Measurements from ENCODE around the gene IKZF1.
A peak's percentile ranks its signal among the peaks of the same experiment; 100 is the strongest.

IKZF1 gene

DNA sequence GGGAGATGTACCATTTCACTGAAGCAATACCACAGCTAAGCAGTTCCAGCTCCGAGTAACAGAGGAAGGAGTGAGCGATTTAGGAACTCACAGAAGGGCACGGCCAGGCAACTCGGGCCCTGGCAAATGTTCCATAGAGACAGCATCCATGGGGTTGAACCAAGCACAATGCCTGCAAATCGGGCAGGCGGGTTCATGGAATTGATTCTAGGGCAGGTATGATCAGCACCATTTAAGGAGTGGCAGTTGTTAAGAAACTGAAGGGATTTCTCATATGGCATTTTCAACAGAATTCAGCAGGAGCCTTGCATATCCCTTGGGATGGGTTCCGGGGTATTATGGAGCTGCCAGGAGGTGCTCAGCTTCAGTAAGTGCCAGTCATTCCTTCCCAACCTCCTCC, 66.4 kb downstream of the IKZF1 start:
- peaks cover 58% of the 10 kb centered on the region for H3K36me3 ChIP-seq (ENCODE audit: control insufficient read depth, insufficient read depth, low read length)
- no peak for DNase-seq
- H3K27ac ChIP-seq (ENCODE audit: insufficient read depth, low read length, poor library complexity, severe bottlenecking): peak overlapping the region; percentile 65
- no peak overlapping the region for H3K4me3 ChIP-seq (ENCODE audit: insufficient read depth, low read depth, low read length, poor library complexity, severe bottlenecking)
- H3K27me3 ChIP-seq (replicated peaks; ENCODE audit: control insufficient read depth, insufficient read depth, low read length, poor library complexity, severe bottlenecking): no peaks in the 10 kb centered on the region
- H3K9me3 ChIP-seq (ENCODE audit: control insufficient read depth, low read length): no peaks in the 10 kb centered on the region
- peaks cover 74% of the 10 kb centered on the region for H3K4me1 ChIP-seq (ENCODE audit: control insufficient read depth, insufficient read depth, low read length, poor library complexity, severe bottlenecking)

GRCh38 chr7:50371551-50372021, 67.1 kb downstream of the IKZF1 start:
- DNase-seq: no peak
- Histone ChIP-seq H3K36me3 (ENCODE audit: control insufficient read depth, insufficient read depth, low read length) (peaks cover 62% of the 10 kb centered on the region), H3K4me1 (ENCODE audit: control insufficient read depth, insufficient read depth, low read length, poor library complexity, severe bottlenecking) (peaks cover 70% of the 10 kb centered on the region), H3K9me3 (ENCODE audit: control insufficient read depth, low read length) (no peaks in the 10 kb centered on the region), H3K27ac (ENCODE audit: insufficient read depth, low read length, poor library complexity, severe bottlenecking) (peak overlapping the region; percentile 65), H3K4me3 (ENCODE audit: insufficient read depth, low read depth, low read length, poor library complexity, severe bottlenecking) (no peak overlapping the region), H3K27me3 (replicated peaks; ENCODE audit: control insufficient read depth, insufficient read depth, low read length, poor library complexity, severe bottlenecking) (no peaks in the 10 kb centered on the region)

DNA sequence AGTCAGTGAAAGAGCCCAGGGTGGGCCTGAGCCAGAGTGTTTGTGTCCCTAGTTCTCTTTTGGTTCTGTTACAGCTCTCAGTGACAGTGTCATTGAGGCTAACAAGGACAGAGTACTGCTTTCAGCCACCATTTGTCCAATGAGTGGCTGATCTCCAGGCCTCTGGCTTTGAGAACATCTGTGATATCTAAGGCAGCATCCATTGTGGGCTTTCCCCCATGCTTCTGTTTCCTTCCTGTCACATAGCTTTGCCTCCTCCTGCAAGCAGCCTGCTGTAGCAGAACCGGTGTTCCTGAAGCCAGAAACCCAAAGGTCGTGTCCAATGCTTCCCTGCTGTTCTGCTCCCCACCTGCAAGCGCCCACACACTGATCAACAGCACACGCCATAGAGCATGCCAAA, 68.4 kb downstream of the IKZF1 start:
- H3K36me3 ChIP-seq (ENCODE audit: control insufficient read depth, insufficient read depth, low read length): peaks cover 62% of the 10 kb centered on the region
- no peak for DNase-seq
- no peaks in the 10 kb centered on the region for H3K9me3 ChIP-seq (ENCODE audit: control insufficient read depth, low read length)
- H3K4me3 ChIP-seq (ENCODE audit: insufficient read depth, low read depth, low read length, poor library complexity, severe bottlenecking): no peak overlapping the region
- no peaks in the 10 kb centered on the region for H3K27me3 ChIP-seq (replicated peaks; ENCODE audit: control insufficient read depth, insufficient read depth, low read length, poor library complexity, severe bottlenecking)
- H3K4me1 ChIP-seq (ENCODE audit: control insufficient read depth, insufficient read depth, low read length, poor library complexity, severe bottlenecking): peaks cover 57% of the 10 kb centered on the region
- H3K27ac ChIP-seq (ENCODE audit: insufficient read depth, low read length, poor library complexity, severe bottlenecking): peak overlapping the region; percentile 52

GRCh38 chr7:50376056-50376820, 71.7 kb downstream of the IKZF1 start:
- no peak for DNase-seq
- H3K27ac ChIP-seq (ENCODE audit: insufficient read depth, low read length, poor library complexity, severe bottlenecking): peak overlapping the region; percentile 27
- H3K9me3 ChIP-seq (ENCODE audit: control insufficient read depth, low read length): no peaks in the 10 kb centered on the region
- no peak overlapping the region for H3K4me3 ChIP-seq (ENCODE audit: insufficient read depth, low read depth, low read length, poor library complexity, severe bottlenecking)
- H3K4me1 ChIP-seq (ENCODE audit: control insufficient read depth, insufficient read depth, low read length, poor library complexity, severe bottlenecking): peaks cover 35% of the 10 kb centered on the region
- H3K36me3 ChIP-seq (ENCODE audit: control insufficient read depth, insufficient read depth, low read length): peaks cover 76% of the 10 kb centered on the region
- no peaks in the 10 kb centered on the region for H3K27me3 ChIP-seq (replicated peaks; ENCODE audit: control insufficient read depth, insufficient read depth, low read length, poor library complexity, severe bottlenecking)

DNA sequence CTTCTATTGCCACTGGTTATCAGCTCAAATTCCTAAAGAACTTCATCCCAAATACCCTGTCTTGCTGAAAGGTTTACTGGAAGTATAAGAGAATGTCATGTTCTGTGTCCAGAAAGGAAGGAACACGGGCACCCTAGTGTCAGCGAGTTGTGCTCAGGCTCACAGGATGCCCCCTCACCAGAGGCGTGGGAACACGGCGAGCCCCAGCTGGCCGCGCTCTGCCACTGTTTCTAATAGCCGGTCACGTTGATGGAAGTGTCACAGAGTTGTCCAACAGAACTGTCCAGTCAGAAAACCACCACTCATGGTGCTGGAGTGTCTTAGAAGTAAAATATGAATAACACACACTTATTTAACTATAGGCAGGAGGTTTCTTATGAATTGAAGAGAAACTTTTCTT, 72.8 kb downstream of the IKZF1 start:
- Histone ChIP-seq H3K4me1 (ENCODE audit: control insufficient read depth, insufficient read depth, low read length, poor library complexity, severe bottlenecking) (peaks cover 26% of the 10 kb centered on the region), H3K4me3 (ENCODE audit: insufficient read depth, low read depth, low read length, poor library complexity, severe bottlenecking) (no peak overlapping the region), H3K9me3 (ENCODE audit: control insufficient read depth, low read length) (no peaks in the 10 kb centered on the region), H3K27ac (ENCODE audit: insufficient read depth, low read length, poor library complexity, severe bottlenecking) (peak overlapping the region; percentile 27), H3K36me3 (ENCODE audit: control insufficient read depth, insufficient read depth, low read length) (peaks cover 76% of the 10 kb centered on the region), H3K27me3 (replicated peaks; ENCODE audit: control insufficient read depth, insufficient read depth, low read length, poor library complexity, severe bottlenecking) (no peaks in the 10 kb centered on the region)
- no peak for DNase-seq

DNA sequence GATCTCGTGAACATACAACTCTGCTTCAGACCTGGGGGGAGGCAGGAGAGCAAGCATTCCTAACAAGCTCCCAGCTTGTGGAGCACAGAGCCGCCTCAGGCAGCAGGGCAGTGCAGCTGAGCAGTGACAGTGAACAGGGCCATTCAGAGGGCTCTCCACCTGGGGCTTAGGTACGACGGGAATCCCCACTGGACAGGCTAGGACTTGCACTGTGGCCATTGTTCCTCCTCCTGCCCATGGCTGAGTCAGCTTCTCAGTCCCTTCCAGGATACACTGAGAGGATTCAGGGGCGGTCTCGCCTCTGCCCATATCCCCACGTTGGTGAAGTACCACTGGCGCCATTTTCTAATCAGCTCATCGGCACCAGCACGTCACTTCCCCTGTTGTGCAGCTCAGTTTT, 74.6 kb downstream of the IKZF1 start:
- peaks cover 15% of the 10 kb centered on the region for H3K4me1 ChIP-seq (ENCODE audit: control insufficient read depth, insufficient read depth, low read length, poor library complexity, severe bottlenecking)
- no peak for DNase-seq

GRCh38 chr7:50379539-50379938, 75.0 kb downstream of the IKZF1 start:
- DNase-seq: no peak
- H3K4me3 ChIP-seq (ENCODE audit: insufficient read depth, low read depth, low read length, poor library complexity, severe bottlenecking): no peak overlapping the region
- H3K4me1 ChIP-seq (ENCODE audit: control insufficient read depth, insufficient read depth, low read length, poor library complexity, severe bottlenecking): peaks cover 11% of the 10 kb centered on the region
- no peaks in the 10 kb centered on the region for H3K27me3 ChIP-seq (replicated peaks; ENCODE audit: control insufficient read depth, insufficient read depth, low read length, poor library complexity, severe bottlenecking)
- H3K36me3 ChIP-seq (ENCODE audit: control insufficient read depth, insufficient read depth, low read length): peaks cover 89% of the 10 kb centered on the region
- peak overlapping the region; percentile 44 for H3K27ac ChIP-seq (ENCODE audit: insufficient read depth, low read length, poor library complexity, severe bottlenecking)
- no peaks in the 10 kb centered on the region for H3K9me3 ChIP-seq (ENCODE audit: control insufficient read depth, low read length)

More for the DNA sequence above, 74.6 kb downstream of the IKZF1 start:
- H3K27ac ChIP-seq (ENCODE audit: insufficient read depth, low read length, poor library complexity, severe bottlenecking): peak overlapping the region; percentile 44
- H3K4me3 ChIP-seq (ENCODE audit: insufficient read depth, low read depth, low read length, poor library complexity, severe bottlenecking): no peak overlapping the region
- no peaks in the 10 kb centered on the region for H3K27me3 ChIP-seq (replicated peaks; ENCODE audit: control insufficient read depth, insufficient read depth, low read length, poor library complexity, severe bottlenecking)
- H3K36me3 ChIP-seq (ENCODE audit: control insufficient read depth, insufficient read depth, low read length): peaks cover 84% of the 10 kb centered on the region
- no peaks in the 10 kb centered on the region for H3K9me3 ChIP-seq (ENCODE audit: control insufficient read depth, low read length)

DNA sequence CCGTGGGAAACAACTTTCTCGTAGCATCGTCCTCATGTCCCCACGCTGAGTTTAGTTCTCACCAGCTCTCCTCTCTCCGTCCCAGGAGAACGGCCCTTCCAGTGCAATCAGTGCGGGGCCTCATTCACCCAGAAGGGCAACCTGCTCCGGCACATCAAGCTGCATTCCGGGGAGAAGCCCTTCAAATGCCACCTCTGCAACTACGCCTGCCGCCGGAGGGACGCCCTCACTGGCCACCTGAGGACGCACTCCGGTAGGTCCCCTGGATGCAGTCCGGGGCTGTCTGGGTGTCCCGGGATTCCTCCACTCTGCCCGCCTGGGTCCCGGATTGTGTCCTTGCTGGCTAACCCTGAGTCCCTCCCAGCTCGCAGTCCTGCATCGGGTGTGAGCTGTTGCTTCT, 77.9 kb downstream of the IKZF1 start:
- H3K4me3 ChIP-seq (ENCODE audit: insufficient read depth, low read depth, low read length, poor library complexity, severe bottlenecking): no peak overlapping the region
- peak overlapping the region; percentile 45 for H3K27ac ChIP-seq (ENCODE audit: insufficient read depth, low read length, poor library complexity, severe bottlenecking)
- no peak for DNase-seq
- H3K27me3 ChIP-seq (replicated peaks; ENCODE audit: control insufficient read depth, insufficient read depth, low read length, poor library complexity, severe bottlenecking): no peaks in the 10 kb centered on the region
- H3K4me1 ChIP-seq (ENCODE audit: control insufficient read depth, insufficient read depth, low read length, poor library complexity, severe bottlenecking): peaks cover 9% of the 10 kb centered on the region
- H3K9me3 ChIP-seq (ENCODE audit: control insufficient read depth, low read length): no peaks in the 10 kb centered on the region
- peaks cover 89% of the 10 kb centered on the region for H3K36me3 ChIP-seq (ENCODE audit: control insufficient read depth, insufficient read depth, low read length)

GRCh38 chr7:50387351-50387750, 82.8 kb downstream of the IKZF1 start:
- H3K27ac ChIP-seq (ENCODE audit: insufficient read depth, low read length, poor library complexity, severe bottlenecking): no peak overlapping the region
- DNase-seq: no peak
- H3K9me3 ChIP-seq (ENCODE audit: control insufficient read depth, low read length): no peaks in the 10 kb centered on the region
- peaks cover 86% of the 10 kb centered on the region for H3K36me3 ChIP-seq (ENCODE audit: control insufficient read depth, insufficient read depth, low read length)
- peaks cover 24% of the 10 kb centered on the region for H3K4me1 ChIP-seq (ENCODE audit: control insufficient read depth, insufficient read depth, low read length, poor library complexity, severe bottlenecking)
- no peaks in the 10 kb centered on the region for H3K27me3 ChIP-seq (replicated peaks; ENCODE audit: control insufficient read depth, insufficient read depth, low read length, poor library complexity, severe bottlenecking)
- no peak overlapping the region for H3K4me3 ChIP-seq (ENCODE audit: insufficient read depth, low read depth, low read length, poor library complexity, severe bottlenecking)

GRCh38 chr7:50389961-50390360, 85.4 kb downstream of the IKZF1 start:
- no peak for DNase-seq
- no peaks in the 10 kb centered on the region for H3K9me3 ChIP-seq (ENCODE audit: control insufficient read depth, low read length)
- H3K36me3 ChIP-seq (ENCODE audit: control insufficient read depth, insufficient read depth, low read length): peaks cover 77% of the 10 kb centered on the region
- peaks cover 47% of the 10 kb centered on the region for H3K4me1 ChIP-seq (ENCODE audit: control insufficient read depth, insufficient read depth, low read length, poor library complexity, severe bottlenecking)
- no peaks in the 10 kb centered on the region for H3K27me3 ChIP-seq (replicated peaks; ENCODE audit: control insufficient read depth, insufficient read depth, low read length, poor library complexity, severe bottlenecking)
- H3K4me3 ChIP-seq (ENCODE audit: insufficient read depth, low read depth, low read length, poor library complexity, severe bottlenecking): no peak overlapping the region
- peak overlapping the region; percentile 38 for H3K27ac ChIP-seq (ENCODE audit: insufficient read depth, low read length, poor library complexity, severe bottlenecking)

Measured in effector memory CD4-positive, alpha-beta T cell (primary cell).